ENCODE results near the gene KLHL40. TPM values are rescaled to one million over a fixed set of nuclear protein-coding genes. Genes with fewer than 3 reads are reported as not detected.

Gene KLHL40
- total and polyA plus RNA-seq, 4 donors: 0.05 TPM; not detected in 3

DNA sequence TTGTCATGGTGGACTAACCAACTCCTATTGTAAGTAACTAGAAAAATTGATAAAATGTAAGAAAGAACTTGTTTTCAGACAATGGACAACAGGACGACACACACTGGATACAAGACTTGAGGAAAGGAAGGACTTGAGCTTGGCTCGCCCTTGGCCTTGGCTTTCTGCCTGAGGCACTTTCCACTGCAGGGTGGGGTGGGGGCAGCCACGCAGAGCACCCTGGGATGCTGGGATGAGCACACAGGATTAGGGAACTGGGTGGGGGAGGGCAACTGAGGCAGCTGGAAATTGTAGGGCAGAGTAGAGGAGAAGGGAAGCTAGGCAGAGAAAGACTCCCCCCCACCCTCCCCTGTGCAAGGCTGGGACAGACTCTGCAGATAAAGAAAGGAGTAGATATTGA, 42.7 kb downstream of the KLHL40 start:
- ATAC-seq (ENCODE audit: insufficient read depth, low FRiP score): no peak
- no peak overlapping the region for H3K9ac ChIP-seq (ENCODE audit: insufficient read depth in 1 of 2, low read length in 2 of 2)
- peak overlapping the region in 1 of 2 donors; percentile 4 for H3K27ac ChIP-seq (ENCODE audit: low read depth in 1 of 2, low read length in 1 of 2)
- no peak overlapping the region for H3K4me3 ChIP-seq
- no peaks in the 10 kb centered on the region for H3K36me3 ChIP-seq (ENCODE audit: control insufficient read depth in 4 of 4, insufficient read depth in 4 of 4, low read length in 4 of 4)
- H3K27me3 ChIP-seq (ENCODE audit: control insufficient read depth in 3 of 3, insufficient read depth in 3 of 3, low read length in 2 of 3): no peaks in the 10 kb centered on the region
- H3K9me3 ChIP-seq (ENCODE audit: control insufficient read depth in 4 of 4, insufficient read depth in 3 of 4, low read length in 3 of 4): no peaks in the 10 kb centered on the region
- TF ChIP-seq, protein P1, sequence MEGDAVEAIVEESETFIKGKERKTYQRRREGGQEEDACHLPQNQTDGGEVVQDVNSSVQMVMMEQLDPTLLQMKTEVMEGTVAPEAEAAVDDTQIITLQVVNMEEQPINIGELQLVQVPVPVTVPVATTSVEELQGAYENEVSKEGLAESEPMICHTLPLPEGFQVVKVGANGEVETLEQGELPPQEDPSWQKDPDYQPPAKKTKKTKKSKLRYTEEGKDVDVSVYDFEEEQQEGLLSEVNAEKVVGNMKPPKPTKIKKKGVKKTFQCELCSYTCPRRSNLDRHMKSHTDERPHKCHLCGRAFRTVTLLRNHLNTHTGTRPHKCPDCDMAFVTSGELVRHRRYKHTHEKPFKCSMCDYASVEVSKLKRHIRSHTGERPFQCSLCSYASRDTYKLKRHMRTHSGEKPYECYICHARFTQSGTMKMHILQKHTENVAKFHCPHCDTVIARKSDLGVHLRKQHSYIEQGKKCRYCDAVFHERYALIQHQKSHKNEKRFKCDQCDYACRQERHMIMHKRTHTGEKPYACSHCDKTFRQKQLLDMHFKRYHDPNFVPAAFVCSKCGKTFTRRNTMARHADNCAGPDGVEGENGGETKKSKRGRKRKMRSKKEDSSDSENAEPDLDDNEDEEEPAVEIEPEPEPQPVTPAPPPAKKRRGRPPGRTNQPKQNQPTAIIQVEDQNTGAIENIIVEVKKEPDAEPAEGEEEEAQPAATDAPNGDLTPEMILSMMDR (IDR thresholded peaks at IDR 0.05; ENCODE audit: control extremely low read depth, extremely low read depth): no peak
- peaks cover 0 to 3% (median 0%) of the 10 kb centered on the region in 5 donors for H3K4me1 ChIP-seq (ENCODE audit: control insufficient read depth in 5 of 5, insufficient read depth in 5 of 5, low read length in 5 of 5)
- WGBS, 2 donors: 38 to 41% methylated on average over 3 of the region's 3 CpGs
- no peak for DNase-seq

DNA sequence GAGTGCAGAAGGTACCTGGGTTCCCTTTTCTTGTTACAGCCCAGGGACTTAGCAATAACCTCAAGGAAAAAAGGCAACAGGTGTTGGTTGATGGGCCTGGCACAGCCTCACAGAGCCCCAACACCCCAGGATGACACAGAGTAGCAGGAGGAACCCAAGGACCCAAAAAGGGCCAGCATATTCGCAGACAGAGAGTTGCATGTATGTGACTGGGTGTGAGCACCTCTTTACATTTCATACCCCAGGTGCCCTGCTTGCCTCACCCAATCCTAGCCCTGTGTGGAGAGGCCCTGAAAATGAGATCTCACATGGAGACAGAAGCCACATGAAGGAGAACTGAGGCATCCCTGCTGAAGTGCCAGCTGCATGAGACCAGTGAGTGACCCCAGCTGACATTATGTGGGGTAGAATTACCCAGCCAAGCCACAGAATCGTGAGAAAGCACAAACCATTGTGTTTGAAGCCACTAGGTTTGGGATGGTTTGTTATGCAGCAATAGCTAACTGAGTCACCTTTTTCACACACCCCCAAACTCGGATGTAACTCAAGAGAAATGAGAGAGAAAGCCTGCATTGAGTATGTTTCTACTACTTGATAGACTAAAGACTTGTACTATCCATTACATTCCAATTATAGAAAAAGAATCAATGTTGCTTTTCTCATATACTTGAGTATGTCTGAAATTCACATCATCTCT, 43.5 kb downstream of the KLHL40 start:
- H3K9me3 ChIP-seq (ENCODE audit: control insufficient read depth in 4 of 4, insufficient read depth in 3 of 4, low read length in 3 of 4): no peaks in the 10 kb centered on the region
- WGBS, 2 donors: 85 to 95% methylated on average over 3 of the region's 3 CpGs
- ATAC-seq (ENCODE audit: insufficient read depth, low FRiP score): no peak

DNA sequence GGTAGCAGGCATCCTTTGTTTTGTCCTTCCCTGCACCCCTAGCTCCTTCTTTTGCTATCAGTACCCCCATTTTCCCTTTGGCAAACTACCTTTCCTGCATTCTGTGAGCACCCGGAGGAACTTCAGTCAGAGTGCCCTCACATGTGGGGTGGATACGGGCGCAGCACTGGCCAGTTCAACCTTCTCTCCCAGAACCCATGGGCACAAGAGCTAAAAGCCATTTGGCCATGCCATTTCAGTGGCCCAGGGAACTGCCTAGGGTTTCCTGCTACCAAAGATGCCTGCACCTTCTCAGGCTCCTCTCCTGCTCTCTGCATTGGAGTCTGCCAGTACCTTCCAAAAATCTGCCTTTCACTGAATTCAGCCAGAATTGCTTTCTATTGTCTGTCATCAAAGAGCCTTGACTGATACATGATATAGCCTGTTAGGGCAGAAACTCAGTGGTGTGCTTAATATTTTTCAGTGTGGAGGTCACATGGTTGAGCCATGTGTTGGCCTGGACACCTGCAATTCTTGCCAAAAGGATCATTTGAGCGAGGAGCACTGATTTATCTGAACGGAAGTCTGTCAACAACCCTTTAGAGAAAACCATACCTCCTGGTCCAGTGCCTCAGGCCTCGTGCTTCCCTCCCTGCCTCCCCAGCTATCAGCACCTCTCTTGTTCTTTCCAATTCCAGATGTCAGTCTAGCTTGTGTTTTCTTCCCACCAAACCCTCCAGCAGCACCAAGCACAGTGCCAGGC, 44.2 kb downstream of the KLHL40 start:
- no peak for ATAC-seq (ENCODE audit: insufficient read depth, low FRiP score)
- Histone ChIP-seq H3K4me3 (no peak overlapping the region), H3K9ac (ENCODE audit: insufficient read depth in 1 of 2, low read length in 2 of 2) (no peak overlapping the region), H3K9me3 (ENCODE audit: control insufficient read depth in 4 of 4, insufficient read depth in 3 of 4, low read length in 3 of 4) (no peaks in the 10 kb centered on the region), H3K4me1 (ENCODE audit: control insufficient read depth in 5 of 5, insufficient read depth in 5 of 5, low read length in 5 of 5) (peaks cover 0 to 3% (median 0%) of the 10 kb centered on the region in 5 donors), H3K27ac (ENCODE audit: low read depth in 1 of 2, low read length in 1 of 2) (peak overlapping the region in 1 of 2 donors; percentile 55), H3K36me3 (ENCODE audit: control insufficient read depth in 4 of 4, insufficient read depth in 4 of 4, low read length in 4 of 4) (no peaks in the 10 kb centered on the region), H3K27me3 (ENCODE audit: control insufficient read depth in 3 of 3, insufficient read depth in 3 of 3, low read length in 2 of 3) (no peaks in the 10 kb centered on the region)
- no peak for DNase-seq
- TF ChIP-seq, protein P1 (IDR thresholded peaks at IDR 0.05; ENCODE audit: control extremely low read depth, extremely low read depth): no peak
- 82 to 89% methylated on average over 6 of the region's 6 CpGs for WGBS, 2 donors

More for the DNA sequence above, 43.5 kb downstream of the KLHL40 start:
- Histone ChIP-seq H3K36me3 (ENCODE audit: control insufficient read depth in 4 of 4, insufficient read depth in 4 of 4, low read length in 4 of 4) (no peaks in the 10 kb centered on the region), H3K4me3 (no peak overlapping the region), H3K4me1 (ENCODE audit: control insufficient read depth in 5 of 5, insufficient read depth in 5 of 5, low read length in 5 of 5) (peaks cover 0 to 3% (median 0%) of the 10 kb centered on the region in 5 donors), H3K27me3 (ENCODE audit: control insufficient read depth in 3 of 3, insufficient read depth in 3 of 3, low read length in 2 of 3) (no peaks in the 10 kb centered on the region), H3K27ac (ENCODE audit: low read depth in 1 of 2, low read length in 1 of 2) (no peak overlapping the region), H3K9ac (ENCODE audit: insufficient read depth in 1 of 2, low read length in 2 of 2) (no peak overlapping the region)
- TF ChIP-seq, protein P1 (IDR thresholded peaks at IDR 0.05; ENCODE audit: control extremely low read depth, extremely low read depth): no peak
- DNase-seq: no peak
